Lung (tissue), 12 donors: Measurements from ENCODE around the gene MINDY2. TPM values are rescaled to one million over a fixed set of nuclear protein-coding genes. Genes with fewer than 3 reads are reported as not detected.

ENCODE experiments used
- ATAC-seq: fragments of 200-7000 bp; cut with Tn5 transposase; one replicate; pipeline ENCODE4 v1.9.1; 2020; ENCODE audit warnings: moderate number of reproducible peaks; ENCODE audit not compliant: insufficient read depth, low FRiP score
- DNase-seq, 3 donors: peaks; one replicate each; pipeline ENCODE4 v3.0.0-alpha.2; 2013 to 2017
- H3K27ac ChIP-seq, 2 donors: one replicate each; pipeline ENCODE4 v1.5.1; 2013; ENCODE audit warnings: mild to moderate bottlenecking in 2 of 2, moderate library complexity in 2 of 2, control low read depth in 1 of 2, inconsistent platforms in 1 of 2, low read depth in 1 of 2, low read length in 1 of 2
- H3K27me3 ChIP-seq, 3 donors: one replicate each; pipeline ENCODE4 v1.5.1; 2013; ENCODE audit warnings: low read length in 2 of 3; ENCODE audit not compliant: control insufficient read depth in 3 of 3, insufficient read depth in 3 of 3
- H3K36me3 ChIP-seq, 4 donors: one replicate each; pipeline ENCODE4 v1.5.1; 2013; ENCODE audit warnings: low read length in 4 of 4, mild to moderate bottlenecking in 1 of 4, moderate library complexity in 1 of 4; ENCODE audit not compliant: control insufficient read depth in 4 of 4, insufficient read depth in 4 of 4
- H3K4me1 ChIP-seq, 5 donors: one replicate each; pipeline ENCODE4 v1.5.1; 2013; ENCODE audit warnings: low read length in 5 of 5, mild to moderate bottlenecking in 2 of 5, moderate library complexity in 1 of 5; ENCODE audit not compliant: control insufficient read depth in 5 of 5, insufficient read depth in 5 of 5
- H3K4me3 ChIP-seq: one replicate; pipeline ENCODE4 v1.5.1; 2013; ENCODE audit warnings: mild to moderate bottlenecking, control low read depth, moderate library complexity
- H3K9ac ChIP-seq, 2 donors: one replicate each; pipeline ENCODE4 v1.5.1; 2013; ENCODE audit warnings: low read length in 2 of 2, control low read depth in 1 of 2; ENCODE audit not compliant: insufficient read depth in 1 of 2
- H3K9me3 ChIP-seq, 4 donors: one replicate each; pipeline ENCODE4 v1.5.1; 2013; ENCODE audit warnings: low read length in 3 of 4, mild to moderate bottlenecking in 1 of 4, moderate library complexity in 1 of 4; ENCODE audit not compliant: control insufficient read depth in 4 of 4, insufficient read depth in 3 of 4
- WGBS, 2 donors: extraction: QIAGEN DNeasy Blood & Tissue Kit; methylation state at CpG; one replicate each; pipeline ENCODE4 v1.1.7; 2013; 5-methylcytosine and 5-hydroxymethylcytosine counted together
- polyA plus RNA-seq, 2 donors: library from polyadenylated mRNA; stranded (reverse); fragments of 200-250 nt; gene quantifications; one replicate each; pipeline ENCODE4 v1.2.1, GENCODE V29; 2013
- total RNA-seq, 2 donors: library from RNA; depleted of rRNA in 1 of 2; stranded (reverse); fragments of >200 nt in 1 of 2; gene quantifications; one replicate each; pipeline ENCODE4 v1.2.1, GENCODE V29; 2014 to 2021
- TF ChIP-seq, protein P1 (sequence below): IDR thresholded peaks from 2 replicates; pipeline ENCODE4 v1.5.1; 2012; ENCODE audit warnings: mild to moderate bottlenecking; ENCODE audit errors: control extremely low read depth, extremely low read depth
- donor health status: control.
- donor health status: control.
- donor health status: Bipolar disorder and iron deficiency.
- donor health status: healthy.
- donor health status: DM: yes; HTN: yes; CAD: no.

The MINDY2 gene
- total and polyA plus RNA-seq, 4 donors: 4.1 to 37.9 (median 15.3) TPM

DNA sequence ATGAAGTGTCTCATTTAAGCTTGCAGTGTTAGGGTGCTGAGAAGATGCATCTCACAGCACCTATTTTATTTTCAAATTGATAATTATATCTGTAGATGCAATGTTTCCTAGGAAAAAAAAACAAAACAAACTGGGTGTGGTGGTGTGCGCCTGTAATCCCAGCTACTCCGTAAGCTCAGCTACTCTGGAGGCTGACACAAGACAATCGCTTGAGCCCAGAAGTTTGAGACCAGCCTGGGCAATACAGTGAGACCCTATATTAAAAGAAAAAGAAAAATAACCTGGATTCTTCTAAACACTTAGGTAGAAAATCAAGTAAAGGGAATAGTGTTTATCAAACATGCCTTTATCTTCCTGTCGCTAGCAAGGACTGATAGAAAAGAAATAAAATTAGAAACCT lies 1.9 kb downstream of the MINDY2 start:
- Histone ChIP-seq H3K4me3 (no peak overlapping the region), H3K4me1 (peaks cover 0 to 30% (median 18%) of the 10 kb centered on the region in 5 donors), H3K27ac (no peak overlapping the region), H3K9ac (no peak overlapping the region), H3K27me3 (no peaks in the 10 kb centered on the region), H3K9me3 (no peaks in the 10 kb centered on the region), H3K36me3 (peaks cover 0 to 5% (median 0%) of the 10 kb centered on the region in 4 donors)
- ATAC-seq (no peak), DNase-seq (no peak)
- WGBS, 2 donors: 73 to 84% methylated on average over 4 of the region's 4 CpGs
- TF ChIP-seq, protein P1, sequence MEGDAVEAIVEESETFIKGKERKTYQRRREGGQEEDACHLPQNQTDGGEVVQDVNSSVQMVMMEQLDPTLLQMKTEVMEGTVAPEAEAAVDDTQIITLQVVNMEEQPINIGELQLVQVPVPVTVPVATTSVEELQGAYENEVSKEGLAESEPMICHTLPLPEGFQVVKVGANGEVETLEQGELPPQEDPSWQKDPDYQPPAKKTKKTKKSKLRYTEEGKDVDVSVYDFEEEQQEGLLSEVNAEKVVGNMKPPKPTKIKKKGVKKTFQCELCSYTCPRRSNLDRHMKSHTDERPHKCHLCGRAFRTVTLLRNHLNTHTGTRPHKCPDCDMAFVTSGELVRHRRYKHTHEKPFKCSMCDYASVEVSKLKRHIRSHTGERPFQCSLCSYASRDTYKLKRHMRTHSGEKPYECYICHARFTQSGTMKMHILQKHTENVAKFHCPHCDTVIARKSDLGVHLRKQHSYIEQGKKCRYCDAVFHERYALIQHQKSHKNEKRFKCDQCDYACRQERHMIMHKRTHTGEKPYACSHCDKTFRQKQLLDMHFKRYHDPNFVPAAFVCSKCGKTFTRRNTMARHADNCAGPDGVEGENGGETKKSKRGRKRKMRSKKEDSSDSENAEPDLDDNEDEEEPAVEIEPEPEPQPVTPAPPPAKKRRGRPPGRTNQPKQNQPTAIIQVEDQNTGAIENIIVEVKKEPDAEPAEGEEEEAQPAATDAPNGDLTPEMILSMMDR: no peak

DNA sequence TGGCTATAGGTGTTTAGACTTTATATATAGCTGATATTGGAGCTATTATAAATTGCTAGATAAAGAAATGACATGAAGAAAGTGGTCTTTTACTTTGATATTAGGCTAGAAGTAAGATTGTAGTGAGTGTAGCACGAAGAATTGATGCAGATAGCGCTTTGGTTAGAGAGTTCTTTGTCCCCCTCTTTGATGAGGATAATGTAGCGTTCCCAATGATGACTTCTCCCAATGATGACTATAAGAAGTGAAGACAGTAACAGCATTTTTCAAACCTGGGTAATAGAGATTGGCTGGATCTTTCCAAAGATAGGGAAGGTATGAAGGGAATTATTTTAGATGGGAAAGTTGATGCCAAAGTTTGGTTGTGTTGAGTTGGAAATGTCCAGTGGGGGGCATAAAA lies 4.3 kb downstream of the MINDY2 start:
- peaks cover 0 to 5% (median 3%) of the 10 kb centered on the region in 4 donors for H3K36me3 ChIP-seq
- DNase-seq: no peak
- H3K4me3 ChIP-seq: no peak overlapping the region
- 98 to 100% methylated on average over 3 of the region's 3 CpGs for WGBS, 2 donors
- H3K9ac ChIP-seq: no peak overlapping the region
- H3K27ac ChIP-seq: no peak overlapping the region
- ATAC-seq: no peak
- no peaks in the 10 kb centered on the region for H3K27me3 ChIP-seq
- peaks cover 0 to 32% (median 18%) of the 10 kb centered on the region in 5 donors for H3K4me1 ChIP-seq
- TF ChIP-seq, protein P1: no peak
- no peaks in the 10 kb centered on the region for H3K9me3 ChIP-seq

DNA sequence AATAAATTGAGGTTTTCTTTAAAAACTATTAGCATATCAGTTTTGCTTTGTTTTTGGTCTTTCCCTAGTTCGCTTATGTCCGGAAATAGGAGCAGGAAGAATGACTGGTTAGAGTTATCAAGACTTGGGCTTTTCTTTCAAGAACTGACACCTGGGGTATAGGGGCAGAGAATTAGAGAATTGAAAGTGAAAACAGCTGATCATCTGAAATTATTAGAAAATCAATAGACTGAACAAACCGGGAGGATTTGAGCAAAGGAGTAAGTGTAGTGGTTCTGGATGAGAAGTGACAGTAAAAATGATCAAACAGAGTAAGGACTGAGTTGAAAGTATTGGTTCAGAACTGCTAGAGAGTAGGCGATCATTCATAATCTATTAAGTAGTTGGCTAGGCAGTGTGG lies 6.0 kb downstream of the MINDY2 start:
- H3K9me3 ChIP-seq: no peaks in the 10 kb centered on the region
- 90 to 92% methylated on average over 4 of the region's 4 CpGs for WGBS, 2 donors
- H3K4me1 ChIP-seq: peaks cover 0 to 34% (median 18%) of the 10 kb centered on the region in 5 donors
- TF ChIP-seq, protein P1: no peak
- ATAC-seq (no peak), DNase-seq (no peak)
- H3K27me3 ChIP-seq: no peaks in the 10 kb centered on the region
- H3K36me3 ChIP-seq: peaks cover 0 to 4% (median 1%) of the 10 kb centered on the region in 4 donors
- no peak overlapping the region for H3K4me3 ChIP-seq
- H3K9ac ChIP-seq: no peak overlapping the region
- no peak overlapping the region for H3K27ac ChIP-seq

DNA sequence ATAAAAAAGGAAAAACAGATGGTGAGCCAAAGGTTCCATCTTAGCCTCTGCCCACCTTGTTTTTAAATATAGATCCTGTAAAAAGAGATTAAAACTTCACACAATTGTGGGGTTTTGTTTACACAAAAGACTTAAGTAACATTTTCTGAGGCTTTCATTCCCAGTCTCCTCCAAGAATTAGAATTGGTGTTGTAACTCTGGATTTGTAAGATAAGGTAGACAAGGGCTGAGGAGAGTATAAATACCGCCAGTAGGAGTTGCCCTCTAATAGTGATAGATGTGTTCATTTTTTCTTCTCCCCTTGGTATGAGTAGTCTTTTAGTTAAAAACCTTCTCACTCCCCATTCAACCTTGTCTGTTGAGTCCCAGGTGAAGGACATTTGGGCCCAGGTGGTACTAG lies 8.5 kb downstream of the MINDY2 start:
- peaks cover 0 to 26% (median 2%) of the 10 kb centered on the region in 5 donors for H3K4me1 ChIP-seq
- no peaks in the 10 kb centered on the region for H3K9me3 ChIP-seq
- ATAC-seq (no peak), DNase-seq (no peak)
- TF ChIP-seq, protein P1: no peak
- WGBS, 2 donors: 97 to 98% methylated on average over 1 of the region's 1 CpG
- no peak overlapping the region for H3K9ac ChIP-seq
- no peak overlapping the region for H3K27ac ChIP-seq
- no peak overlapping the region for H3K4me3 ChIP-seq
- H3K27me3 ChIP-seq: no peaks in the 10 kb centered on the region
- peaks cover 0 to 4% (median 1%) of the 10 kb centered on the region in 4 donors for H3K36me3 ChIP-seq
